HG03060 (cell line): ENCODE data around the gene FAM25G.

Experiments used
- ATAC-seq: cut with Tn5 transposase; IDR thresholded peaks from one replicate; pipeline ENCODE4 v1.9.1; 2021; ENCODE audit warnings: low read depth, moderate number of reproducible peaks; ENCODE audit not compliant: unreplicated experiment

The FAM25G gene

DNA sequence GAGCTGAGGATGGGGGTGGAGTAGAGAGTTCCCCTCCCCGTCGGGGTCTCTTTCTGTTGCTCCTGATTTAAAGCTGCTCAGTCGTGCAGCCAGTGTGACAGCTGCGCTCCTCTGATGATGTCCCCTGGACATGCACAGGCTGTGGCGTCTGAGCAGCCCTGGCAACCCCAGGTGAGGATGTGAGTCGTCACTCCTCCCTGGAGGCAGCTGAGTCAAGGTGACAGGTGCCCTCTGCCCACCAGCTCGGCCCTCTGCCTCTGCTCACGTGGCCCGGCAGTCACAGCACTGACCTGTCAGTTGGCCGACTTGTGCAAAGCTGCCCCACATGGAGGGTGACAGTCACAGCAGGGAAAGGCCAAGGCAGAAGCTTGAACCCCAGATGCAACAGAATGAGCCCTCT is 41.5 kb downstream of the FAM25G start:
- no peak for ATAC-seq

DNA sequence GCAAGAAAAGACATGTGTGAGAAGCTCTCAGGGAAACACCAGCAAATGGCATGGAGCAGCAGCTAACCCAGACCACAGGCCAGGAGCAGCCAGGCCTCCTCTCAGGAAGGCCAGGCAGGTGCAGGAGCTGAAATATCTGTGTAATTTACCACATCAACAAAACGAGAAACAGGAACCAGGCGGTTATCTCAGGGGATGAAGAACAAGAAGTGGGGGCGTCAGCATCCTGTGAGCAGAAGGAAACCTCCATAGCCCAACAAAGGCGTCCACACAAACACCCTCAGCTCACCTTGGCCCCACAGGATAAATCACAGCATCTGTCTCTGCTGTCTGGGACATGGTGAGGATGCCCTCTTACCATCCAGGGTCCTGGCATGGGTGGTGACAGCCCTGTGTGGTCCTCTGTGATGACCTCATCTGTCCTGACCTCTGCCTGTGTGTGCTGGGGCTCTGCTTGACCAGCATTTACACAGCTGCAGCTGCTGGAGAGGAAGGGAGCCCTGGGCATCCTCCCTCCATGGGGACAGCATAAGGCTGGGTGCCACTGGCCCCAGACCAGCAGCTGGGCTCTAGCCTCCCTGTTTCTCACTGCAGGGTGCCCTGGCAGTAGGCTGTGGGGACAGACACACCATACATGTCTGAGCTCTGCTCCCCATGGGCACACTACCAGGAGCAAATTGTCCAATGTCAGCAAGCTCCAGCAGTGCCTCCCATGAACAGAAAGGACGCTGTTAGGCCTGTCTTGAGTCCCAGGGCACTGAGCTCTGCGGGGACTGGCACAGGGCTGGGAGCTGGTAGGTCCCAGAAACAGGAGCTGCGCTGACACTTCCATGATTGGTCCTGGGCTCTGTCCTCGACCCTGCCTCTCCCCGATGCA is 42.2 kb downstream of the FAM25G start:
- ATAC-seq = no peak

DNA sequence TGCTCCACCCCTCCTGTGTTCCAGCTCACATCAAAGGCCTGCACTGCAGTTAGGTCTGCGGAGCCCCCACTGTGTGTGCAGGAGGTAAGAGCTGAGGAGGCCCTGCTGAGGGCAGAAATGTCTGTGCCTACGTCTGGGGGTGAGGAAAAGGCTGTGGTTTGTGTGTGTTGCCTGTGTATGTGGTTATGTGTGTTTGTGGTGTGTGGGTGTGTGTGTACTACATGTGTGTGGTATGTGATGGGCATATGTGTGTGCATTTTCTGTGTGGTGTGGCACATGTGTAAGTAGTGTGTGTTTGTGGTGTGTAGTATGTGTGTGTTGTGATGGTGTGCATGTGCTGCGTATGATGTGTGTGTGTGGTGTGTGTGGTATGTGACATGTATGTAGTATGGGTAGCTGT is 43.8 kb downstream of the FAM25G start:
- ATAC-seq = no peak

DNA sequence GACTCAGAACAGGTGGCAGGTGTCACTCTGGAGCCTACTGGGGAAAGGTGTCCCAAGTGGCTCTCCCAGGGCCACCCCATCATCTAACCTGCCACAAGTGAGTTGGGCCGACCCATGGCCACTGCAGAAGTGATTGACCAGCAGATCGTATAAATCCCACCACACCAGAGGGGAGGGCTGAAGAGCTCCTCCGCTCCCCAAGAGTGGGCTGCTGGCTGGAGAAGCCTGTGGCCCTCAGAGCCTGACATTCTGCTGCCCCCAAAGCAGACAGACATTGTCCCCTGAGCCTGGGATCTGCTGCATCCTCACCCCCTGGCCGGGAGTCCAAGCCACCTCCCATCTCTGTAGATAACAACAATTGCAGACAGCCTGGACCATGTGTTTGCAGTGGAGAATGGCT is 44.3 kb downstream of the FAM25G start:
- ATAC-seq = no peak

DNA sequence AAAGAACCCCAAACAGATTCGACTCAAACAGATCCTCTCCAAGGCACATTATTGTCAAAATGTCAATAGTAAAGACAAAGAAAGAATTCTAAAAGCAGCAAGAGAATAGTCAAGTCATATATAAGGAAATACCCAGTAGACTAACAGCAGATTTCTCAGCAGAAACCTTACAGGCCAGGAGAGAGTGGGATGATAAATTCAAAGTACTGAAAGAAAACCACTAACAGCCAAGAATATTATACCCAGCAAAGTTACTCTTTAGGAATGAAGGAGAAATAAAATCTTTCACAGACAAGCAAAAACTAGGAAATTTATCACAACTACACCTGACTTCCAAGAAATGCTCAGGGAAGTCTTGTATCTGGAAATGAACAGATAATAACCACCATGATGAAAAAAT is 45.8 kb downstream of the FAM25G start:
- no peak for ATAC-seq

DNA sequence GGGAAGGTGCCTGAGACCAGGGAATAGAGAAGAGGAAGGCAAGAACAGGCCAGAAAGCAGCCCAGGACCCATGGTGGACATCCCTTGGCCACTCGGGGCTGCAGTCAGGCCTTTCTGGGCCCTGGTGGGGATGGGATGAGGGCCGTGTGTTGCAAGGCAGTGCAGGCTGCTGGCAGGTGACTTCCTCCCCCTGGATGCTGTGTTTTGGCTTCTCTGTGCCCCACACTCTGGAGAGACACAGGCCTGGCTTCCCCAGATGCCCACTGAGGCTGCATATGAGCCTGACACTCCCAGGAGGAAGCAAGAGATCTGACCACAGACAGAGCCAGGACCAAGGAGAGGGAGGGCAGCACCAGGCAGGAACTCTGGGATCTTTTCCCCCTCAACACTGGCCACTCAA is 47.5 kb downstream of the FAM25G start:
- ATAC-seq = no peak

DNA sequence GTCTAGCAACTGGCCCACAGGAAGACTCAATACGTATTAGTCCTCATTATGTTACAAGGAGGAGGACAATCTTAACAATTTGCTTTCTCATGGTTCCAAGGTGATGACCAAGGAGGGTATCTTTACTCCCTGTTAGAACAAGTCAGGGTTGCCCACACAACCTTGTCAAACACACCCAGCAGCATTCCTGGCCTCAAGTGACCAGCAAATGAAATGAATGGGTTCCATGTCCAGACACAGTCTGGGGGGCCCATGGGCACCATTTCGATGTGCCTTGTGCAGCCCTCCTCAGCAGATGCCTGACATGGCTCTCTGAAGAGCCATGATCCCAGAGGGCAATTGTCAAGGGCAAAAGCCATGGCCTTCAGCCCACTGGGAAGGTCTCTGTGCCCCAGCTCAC is 48.4 kb downstream of the FAM25G start:
- no peak for ATAC-seq

DNA sequence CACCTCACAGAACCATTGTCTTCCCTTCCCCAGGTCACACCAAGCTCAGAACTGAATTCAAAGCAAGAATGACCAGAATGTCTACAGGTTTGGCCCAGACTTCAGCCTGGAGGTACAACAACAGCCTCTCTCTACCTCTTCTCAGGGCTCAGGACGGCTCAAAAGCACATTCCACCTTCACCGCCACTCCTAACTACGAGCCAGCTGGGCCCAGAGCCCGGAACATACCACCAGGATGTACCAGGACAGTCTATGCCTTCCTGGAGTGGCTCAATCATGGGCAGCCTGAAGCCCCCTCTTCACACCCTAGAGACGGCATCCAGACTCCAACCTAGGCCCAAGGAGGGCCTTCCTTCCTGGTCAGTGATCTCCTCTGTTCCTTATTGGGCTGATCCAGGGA is 49.1 kb downstream of the FAM25G start:
- no peak for ATAC-seq

DNA sequence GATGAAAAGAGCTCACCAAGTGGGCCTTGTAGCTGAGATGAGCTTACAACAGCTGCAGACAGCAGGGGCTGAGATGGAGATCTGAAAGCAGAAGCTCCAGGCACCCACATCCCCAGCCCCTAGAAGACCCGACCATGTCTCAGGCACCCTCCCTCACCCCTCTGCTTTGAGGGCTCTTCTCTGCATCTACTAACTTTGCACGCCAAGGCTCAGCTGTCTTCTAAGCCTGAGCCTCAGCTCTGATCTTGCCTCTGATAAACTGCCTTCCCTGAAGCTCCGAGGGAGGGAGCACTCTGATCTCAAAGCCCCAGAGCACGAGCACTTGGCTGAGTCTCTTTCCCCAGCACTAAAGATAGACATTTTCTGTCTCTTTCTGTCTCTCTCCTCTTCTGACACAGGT is 49.6 kb downstream of the FAM25G start:
- ATAC-seq = no peak

DNA sequence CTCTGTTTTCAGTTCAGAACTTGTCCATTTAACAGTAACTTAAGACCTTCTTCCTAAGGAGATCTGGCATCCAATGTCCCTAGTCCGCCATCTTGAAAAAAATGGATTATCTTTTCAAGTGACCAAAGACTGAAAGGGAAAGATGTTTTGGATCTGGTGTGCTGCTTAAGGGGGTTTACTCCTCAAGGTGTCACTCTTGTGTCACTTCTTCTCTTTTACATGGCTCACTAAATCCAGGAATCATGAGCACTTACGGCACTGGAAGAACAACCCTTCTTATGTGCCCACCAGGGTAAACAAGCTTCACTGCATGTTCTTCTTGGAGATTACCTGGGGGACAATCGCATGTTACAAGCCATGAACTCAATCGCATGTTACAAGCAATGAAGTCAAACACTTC is 51.3 kb downstream of the FAM25G start:
- no peak for ATAC-seq

DNA sequence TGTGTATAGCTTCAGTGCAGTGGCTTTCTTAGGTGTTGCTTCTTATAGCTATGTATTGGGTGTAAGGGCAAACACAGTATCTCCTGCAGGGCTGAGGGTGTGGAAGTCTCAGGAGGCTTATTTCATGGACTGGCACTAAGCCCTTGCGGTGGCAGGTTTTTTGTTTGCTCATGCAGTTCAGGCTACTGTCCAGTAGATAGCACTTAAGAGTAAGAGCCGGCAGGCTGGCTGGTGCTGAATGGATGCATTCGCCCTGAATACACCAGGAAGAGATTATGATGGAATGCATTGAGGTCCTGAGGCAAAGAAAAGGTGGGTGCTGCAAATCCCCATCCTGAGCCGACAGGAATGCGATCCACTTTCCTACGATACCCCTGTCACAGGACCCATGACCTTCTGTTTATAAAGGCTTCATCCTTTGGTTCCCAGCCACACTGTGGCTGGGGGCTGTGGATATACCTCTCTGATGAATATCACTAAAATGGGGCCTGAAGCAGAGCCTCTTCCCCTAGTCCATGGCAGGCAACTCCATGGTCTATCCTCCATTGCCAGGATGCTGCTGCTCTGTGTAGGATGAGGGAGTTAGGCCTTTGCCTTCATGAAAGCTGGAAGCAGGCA is 52.5 kb downstream of the FAM25G start:
- no peak for ATAC-seq
